ENCODE data around the gene STAT1. TPM values are rescaled to one million over a fixed set of nuclear protein-coding genes. Genes with fewer than 3 reads are reported as not detected.
"Not testable (repeated sequence)": the region's sequence is repeated elsewhere in the genome, so short reads cannot be mapped to it uniquely, and the experiment has no call there.

Gene STAT1
- total RNA-seq, 1 donor from 2014 or later = 51.6 TPM

GRCh38 chr2:191006997-191007783 is 6.8 kb downstream of the STAT1 start:
- no peak for DNase-seq

- no peak for DNase-seq
These were observed 7.7 kb downstream of the STAT1 start for GRCh38 chr2:191006297-191006696.

- DNase-seq = no peak
These were observed 10.3 kb downstream of the STAT1 start for GRCh38 chr2:191003405-191004309.

- no peak for DNase-seq
These were observed 12.3 kb downstream of the STAT1 start for GRCh38 chr2:191001624-191002023.

- DNase-seq = peak; percentile 15
These were observed 12.9 kb downstream of the STAT1 start for GRCh38 chr2:191001032-191001431.

- no peak for DNase-seq
These were observed 13.9 kb downstream of the STAT1 start for GRCh38 chr2:190999949-191000665.

GRCh38 chr2:190999058-190999457 is 14.9 kb downstream of the STAT1 start:
- no peak for DNase-seq

- DNase-seq = no peak
These were observed 16.4 kb downstream of the STAT1 start for GRCh38 chr2:190997526-190998113.

GRCh38 chr2:190996947-190997346 is 17.0 kb downstream of the STAT1 start:
- no peak for DNase-seq

GRCh38 chr2:190996338-190996946 is 17.5 kb downstream of the STAT1 start:
- DNase-seq = no peak

- DNase-seq = not testable (repeated sequence)
These were observed 18.7 kb downstream of the STAT1 start for GRCh38 chr2:190995315-190995714.

- DNase-seq = no peak
These were observed 19.8 kb downstream of the STAT1 start for GRCh38 chr2:190994148-190994547.

- no peak for DNase-seq
These were observed 20.7 kb downstream of the STAT1 start for GRCh38 chr2:190993292-190993643.

GRCh38 chr2:190990132-190990531 is 23.8 kb downstream of the STAT1 start:
- DNase-seq = no peak

- DNase-seq = no peak
These were observed 25.1 kb downstream of the STAT1 start for GRCh38 chr2:190988910-190989309.

GRCh38 chr2:190987938-190988337 is 26.0 kb downstream of the STAT1 start:
- DNase-seq = no peak

- no peak for DNase-seq
These were observed 26.9 kb downstream of the STAT1 start for GRCh38 chr2:190987116-190987515.

- DNase-seq = no peak
These were observed 27.6 kb downstream of the STAT1 start for GRCh38 chr2:190986221-190986953.

- DNase-seq = no peak
These were observed 29.4 kb downstream of the STAT1 start for GRCh38 chr2:190984595-190984994.

- no peak for DNase-seq
These were observed 31.5 kb downstream of the STAT1 start for GRCh38 chr2:190982262-190983034.
